Activated CD4-positive, alpha-beta T cell treated with anti-CD3 and anti-CD28 coated beads, Interleukin-2, amount 50 U/mL, for 16 hours (primary cell): ENCODE results near the gene LPO.

Experiments used
- DNase-seq: peaks from one replicate; pipeline ENCODE4 v3.0.0-alpha.2; 2020

The LPO gene

DNA sequence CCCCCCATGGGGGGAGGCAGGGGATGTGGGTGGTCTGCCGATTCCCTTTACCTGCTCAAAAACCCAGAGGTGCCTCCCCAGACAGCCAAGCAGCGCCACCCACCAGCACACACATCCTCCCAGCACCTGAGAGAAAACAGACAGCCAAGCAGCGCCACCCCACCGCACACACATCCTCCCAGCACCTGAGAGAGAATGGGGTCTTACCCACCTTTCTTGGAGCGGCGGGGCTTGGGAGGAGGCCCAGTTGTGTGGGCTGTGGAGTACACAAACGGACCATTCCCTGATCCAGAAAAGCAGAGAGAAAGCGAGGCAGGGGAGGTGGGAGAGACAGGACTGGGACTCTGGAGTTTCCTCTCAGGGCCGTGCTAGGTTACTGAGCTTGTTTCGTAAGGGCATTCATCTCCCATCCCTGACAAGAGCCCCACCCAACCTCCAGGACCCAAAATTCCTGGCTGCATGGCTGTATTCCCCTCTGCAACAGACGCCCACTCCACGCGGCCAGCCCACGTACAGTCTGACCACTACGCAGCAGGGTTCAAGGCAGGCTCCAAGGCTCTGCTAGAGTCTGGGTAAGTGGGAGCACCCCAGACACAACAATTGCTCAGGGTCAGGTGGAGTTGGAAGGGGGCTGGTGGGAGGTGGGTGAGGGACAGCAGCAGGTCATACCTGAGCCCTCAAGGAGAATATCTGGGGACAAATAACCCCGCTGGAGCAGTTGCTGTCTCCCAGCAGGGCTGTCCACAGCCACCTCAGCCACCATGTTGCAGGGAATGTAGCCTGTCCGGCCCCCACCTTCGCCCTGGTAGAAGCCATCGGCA lies 68.0 kb downstream of the LPO start:
- DNase-seq = no peak

DNA sequence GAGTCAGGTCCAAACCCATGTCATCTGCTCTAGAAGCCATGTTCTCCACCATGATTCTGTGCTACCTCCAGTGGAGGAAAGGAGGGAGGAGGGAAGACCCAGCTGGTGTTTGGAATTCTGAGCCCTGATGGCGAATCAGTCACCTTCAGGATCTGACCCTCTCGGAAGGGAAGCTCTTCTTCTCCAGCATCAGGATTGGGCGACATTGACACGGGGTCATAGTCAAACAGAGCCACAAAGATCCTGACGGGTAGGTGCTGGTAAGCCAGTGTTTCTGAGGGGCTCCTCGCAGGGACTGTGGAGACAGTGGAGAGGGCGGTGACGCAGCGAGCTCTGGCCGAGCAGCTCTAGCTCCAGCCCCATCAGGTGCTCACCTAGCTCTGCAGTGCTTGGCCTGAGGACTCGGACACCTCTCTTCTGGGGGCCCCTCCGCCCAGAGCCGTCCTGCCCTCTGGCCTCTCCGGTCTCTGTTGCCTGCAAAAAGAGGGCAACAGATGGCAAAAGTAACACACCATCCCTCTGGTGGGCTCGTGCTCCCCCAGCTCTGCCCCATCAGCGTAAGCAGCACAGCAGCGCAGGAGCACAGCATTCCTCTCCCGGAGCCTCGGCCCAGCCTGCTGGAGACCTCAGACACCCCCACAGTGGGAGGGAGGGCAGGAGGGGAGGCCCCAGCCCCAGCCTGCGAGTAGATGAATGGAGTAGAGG lies 69.2 kb downstream of the LPO start:
- no peak for DNase-seq

DNA sequence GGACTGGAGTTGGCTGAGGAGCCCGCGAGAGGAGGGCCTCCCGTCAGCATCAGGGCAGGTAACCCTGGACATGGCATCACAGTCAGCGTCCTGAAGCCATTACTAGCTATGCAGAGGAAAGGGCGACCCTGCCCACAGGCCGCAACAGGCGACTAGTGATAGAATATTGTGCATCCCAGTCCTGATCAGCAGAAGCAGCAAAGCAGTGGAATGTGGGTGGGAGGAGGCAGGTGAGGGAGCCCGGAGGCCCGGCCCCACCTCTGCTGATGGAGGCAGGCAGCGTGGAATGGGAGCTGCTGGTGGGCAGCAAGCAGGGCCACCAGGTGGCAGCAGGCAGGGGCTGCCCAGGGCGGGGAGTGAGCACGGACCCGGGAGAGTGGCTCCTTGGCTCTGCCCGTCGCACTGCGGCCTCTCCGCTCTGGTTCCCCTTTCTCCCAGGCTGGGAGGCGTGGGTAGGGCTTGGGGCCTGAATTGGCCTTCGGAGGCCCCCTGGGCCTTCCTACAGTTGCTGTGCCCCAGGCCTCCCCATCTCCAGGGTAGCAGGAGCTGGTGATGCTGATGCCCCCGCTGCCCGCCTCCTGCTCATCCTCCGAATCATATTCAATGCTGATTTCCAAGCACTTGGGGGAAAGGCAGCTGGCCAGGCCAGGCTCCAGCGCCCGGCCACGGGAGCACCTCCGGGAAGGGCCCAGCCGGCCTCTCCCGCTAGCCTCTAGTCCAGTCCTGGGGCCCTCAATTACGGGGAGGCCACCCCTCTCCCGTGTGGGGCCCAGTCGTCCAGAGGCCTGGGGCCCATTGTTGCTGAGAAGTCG lies 70.0 kb downstream of the LPO start:
- no peak for DNase-seq

DNA sequence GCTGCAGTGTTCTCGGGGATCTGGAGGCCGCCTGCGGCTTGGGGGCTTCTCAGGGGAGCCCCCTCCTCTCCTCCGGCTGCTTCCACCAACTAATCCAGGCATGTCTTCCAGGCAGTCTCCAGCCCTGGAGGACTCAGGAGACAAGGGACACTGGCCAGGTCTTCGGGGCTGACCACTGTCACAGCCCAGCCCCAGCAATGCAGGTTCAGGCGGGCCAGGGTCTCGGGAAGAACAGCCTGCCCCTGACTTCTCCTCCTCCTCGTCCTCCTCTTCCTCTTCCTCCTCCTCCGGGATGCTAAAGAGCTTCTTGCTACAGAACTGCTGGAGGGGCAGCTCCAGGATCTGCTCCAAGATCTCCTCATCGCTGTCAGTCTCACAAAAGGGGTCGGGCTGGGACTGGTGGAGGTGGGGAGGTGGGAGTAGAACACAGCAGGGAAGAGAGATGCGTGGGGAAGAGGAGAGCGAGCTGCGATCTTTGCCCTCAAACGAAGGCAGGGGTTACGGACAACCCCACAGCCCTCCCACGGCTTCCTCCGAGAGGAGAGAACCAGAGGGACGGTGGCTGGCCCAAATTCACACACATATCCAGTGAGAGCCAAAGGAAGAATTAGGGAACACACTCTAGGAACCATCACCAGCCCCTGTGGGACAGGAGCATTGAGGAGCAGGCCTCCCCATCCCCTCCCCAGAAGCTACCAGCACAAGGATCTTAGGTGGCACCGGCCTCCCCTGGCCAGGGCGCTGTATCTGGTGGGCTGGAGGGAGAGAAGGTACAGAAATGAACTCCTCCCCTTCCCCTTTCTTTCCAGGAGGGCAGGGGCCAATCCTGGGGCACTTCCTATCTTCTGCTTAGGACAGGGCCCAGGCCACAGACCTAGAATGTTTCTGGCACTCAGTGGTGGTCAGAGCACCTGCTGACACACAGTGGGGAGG lies 70.9 kb downstream of the LPO start:
- DNase-seq = no peak

DNA sequence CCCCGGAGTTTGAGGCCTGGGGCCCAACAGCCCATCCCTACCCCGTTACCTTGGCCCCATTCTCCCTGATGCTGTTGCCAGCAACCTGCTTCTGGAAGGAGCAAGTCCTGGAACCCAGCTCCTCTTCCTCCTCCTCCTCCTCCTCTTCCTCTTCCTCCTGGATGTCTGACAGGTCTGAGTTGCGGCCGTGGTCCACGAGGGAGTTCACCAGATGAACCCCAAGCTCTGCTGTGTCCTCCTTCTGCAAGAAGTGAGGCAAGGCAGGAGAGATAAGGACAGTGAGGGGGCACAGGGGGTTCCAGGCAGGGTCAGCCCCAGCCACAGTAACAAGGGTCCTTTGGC lies 71.5 kb downstream of the LPO start:
- DNase-seq = no peak

DNA sequence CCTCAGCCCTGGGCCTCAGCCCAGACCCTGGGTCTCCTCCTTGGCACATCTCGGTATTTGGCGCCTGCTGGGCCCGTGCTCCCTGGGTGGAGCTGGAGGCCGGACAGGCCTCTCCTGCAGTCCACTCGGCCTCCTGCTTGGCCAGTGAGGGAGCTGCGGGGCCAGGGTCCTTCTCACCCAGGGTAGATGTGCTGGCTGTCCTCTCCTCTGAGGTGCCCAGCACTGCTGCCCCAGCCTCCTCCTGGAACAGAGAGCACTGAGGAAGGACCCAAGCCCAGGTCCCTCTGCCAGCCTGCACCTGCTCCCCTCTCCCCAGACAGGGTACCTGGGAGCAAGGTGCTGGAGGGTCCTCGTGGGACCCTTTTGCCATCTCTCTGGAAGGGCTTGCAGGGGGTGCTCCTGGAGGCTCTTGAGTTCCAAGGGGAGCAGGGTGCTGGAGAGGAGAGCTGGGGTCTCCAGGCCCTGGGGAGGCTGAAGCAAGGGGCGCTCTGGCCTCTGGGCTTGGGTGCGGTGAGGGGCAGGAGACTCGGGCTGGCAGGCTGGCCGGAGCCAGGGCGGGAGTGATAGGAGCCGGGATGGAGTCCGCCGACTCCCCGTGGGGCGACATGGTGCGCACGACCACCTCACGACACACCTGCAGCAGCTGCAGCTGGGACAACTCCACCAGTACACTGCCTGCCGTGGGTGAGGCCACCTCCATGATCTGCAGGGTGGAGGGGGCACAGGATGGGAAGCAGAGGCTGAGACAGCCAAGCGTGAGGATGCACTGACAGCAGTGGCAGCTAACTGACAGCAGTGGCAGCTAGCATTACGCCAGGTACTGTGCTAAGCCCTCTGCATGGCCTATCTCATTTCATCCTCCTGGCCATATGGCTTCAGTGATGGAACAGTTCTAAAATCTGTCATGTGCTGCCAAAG lies 72.4 kb downstream of the LPO start:
- no peak for DNase-seq

DNA sequence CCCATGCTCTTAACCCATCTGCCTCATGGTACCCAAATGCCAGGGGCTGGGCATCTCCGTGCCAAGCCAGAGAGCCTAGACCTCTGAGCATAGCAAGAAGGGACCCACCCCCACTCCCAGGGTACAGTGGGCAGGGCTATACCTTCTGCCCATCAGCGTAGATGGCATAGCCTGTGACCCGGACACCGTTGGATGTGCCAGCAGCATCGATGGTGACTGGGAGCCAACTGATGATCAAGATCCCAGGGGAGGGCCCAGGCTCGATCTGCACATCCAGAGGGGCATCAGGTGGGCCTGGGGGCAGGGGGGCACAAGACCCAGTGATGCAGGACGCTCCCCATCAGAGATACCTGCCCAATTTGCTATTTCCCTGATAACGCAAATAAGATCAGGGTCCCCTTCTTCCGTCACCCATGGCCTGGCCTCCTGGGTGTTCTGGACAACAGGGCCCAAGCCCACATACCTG lies 73.1 kb downstream of the LPO start:
- DNase-seq = no peak

DNA sequence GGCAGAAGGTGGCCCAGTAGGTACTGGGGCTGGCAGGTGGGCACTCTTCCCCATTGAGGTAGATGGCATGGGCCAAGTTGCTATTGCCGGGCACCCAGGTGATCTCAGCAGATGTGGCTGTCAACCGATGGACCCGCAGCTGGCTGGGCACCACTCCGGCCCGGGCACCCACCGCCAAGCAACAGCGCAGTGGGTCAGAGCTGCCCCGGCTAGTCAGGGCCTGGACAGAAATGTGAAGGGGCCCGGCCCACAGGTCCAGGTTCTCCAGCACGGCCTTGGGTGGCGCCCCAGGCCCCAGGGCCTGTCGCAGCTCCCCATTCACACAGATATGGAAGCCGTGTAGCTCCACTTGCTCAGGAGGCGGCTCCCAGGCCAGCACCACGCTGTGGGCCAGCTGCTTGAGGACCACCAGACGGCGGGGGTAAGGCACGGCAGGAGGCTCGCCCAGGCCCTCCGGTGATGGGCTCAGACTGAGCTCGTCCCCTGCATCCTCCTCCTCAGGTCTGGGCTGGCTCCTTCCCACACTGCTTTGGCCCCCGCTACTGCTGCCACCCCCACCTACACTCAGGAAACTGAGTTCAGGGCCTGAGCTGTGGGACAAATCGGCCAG lies 73.7 kb downstream of the LPO start:
- DNase-seq = no peak

DNA sequence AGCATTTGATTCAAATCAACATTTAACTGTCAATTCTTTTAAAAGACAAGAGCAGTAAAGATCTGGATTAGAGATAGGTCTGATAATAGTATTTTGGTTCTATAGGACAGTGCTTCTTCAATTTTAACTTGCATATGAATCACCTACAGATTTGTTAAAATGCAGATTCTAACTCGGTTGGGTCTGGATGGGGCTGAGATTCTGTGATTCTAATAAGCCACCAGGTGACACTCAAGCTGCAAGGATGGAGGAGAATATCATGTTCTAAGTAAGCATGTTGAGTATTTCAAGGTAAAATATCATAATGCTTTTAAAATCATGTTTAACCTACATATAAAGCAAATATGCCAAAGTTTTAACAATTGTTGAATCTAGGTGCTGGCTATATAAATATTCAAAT lies 74.4 kb downstream of the LPO start:
- DNase-seq = no peak

DNA sequence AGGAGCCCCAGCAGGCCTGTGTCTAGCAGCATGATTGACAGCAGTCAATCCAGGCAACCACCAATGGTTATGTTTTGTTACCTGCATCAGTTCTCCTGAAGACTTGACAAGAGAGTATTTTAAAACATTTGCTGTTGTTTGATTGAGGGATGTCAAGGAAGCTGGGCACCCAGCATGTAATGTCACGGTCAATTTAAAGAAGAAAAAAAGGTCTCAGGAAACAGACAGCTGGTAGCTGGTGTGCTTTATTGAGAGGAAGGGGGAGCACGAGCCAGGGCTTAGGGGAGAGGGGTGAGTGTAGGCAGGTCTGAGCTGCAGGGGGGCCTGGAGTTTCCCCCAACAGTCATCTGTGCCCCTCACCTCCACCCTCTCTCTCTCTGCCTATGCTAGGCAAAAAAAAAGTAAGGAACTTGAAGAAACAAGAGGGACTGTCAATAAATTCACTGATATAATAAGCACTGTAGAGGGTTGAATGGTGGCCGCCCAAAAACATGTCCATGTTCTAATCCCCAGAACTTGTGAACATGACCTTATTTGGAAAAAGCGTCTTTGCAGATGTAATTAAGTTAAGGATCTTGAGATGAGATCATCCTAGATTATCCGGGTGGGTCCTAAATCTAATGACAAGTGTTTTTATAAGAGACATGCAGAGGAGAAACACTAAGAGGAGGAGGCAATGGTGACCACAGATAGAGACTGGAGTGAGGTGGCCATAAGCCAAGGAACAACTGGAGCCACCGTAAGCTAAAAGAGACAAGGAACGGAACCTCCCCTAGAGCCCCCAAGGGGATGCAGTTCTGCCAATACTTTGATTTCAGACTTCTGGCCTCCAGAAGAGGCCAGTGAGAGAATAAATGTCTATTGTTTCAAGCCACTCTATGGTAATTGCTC lies 75.7 kb downstream of the LPO start:
- no peak for DNase-seq

DNA sequence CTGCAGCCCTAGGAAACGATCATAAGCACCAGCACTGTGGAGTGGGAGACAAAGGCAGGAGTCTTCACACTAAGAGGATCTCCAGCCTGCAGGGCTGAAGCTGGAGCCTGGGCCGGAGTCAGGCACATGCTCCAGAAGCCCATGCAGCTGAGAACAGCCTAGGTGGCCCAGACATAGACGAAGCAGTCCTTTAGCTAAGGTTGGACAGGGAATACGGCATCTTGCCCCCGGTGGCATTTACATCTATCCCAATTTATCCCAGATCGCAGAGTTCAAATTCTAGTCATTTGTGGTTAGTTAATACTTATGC lies 76.3 kb downstream of the LPO start:
- no peak for DNase-seq

DNA sequence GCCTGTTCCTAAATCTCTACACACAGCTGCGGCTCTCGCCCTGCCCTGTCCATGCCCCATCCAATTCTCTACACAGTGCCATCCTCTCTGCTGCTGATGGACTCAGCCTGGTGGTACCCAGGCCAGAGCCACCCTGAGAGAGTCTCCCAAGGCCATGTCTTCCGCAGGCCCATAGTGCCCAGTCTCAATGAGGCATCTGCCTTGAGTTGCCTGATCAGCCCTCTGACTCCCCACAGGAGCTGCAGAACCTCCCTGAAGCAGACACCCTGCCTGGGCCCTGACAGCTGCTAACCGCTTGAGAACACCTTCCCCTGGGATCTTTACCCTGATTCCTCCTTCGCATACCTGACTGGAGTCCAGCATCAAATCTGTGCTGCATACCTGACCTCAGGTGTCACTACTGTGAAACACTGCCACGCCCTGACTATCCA lies 76.9 kb downstream of the LPO start:
- DNase-seq = no peak

DNA sequence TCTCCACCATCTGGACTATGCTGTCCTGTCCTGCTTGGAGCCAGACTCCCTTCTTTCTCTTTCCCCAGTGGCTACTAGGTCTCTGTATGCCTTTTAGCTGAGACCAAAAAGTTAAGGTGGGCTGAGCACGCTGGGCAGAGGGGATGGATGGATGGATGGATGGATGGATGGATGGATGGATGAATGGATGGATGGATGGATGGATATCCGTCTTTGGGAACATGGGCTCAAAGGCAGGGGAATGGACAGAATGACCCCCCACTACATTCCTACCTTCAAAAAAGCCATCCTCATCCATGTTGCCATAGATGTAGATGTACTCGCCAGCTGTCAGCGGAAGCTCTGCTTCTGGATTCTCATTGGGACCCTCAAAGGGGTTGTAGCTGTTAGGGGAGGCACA lies 77.4 kb downstream of the LPO start:
- DNase-seq = no peak

DNA sequence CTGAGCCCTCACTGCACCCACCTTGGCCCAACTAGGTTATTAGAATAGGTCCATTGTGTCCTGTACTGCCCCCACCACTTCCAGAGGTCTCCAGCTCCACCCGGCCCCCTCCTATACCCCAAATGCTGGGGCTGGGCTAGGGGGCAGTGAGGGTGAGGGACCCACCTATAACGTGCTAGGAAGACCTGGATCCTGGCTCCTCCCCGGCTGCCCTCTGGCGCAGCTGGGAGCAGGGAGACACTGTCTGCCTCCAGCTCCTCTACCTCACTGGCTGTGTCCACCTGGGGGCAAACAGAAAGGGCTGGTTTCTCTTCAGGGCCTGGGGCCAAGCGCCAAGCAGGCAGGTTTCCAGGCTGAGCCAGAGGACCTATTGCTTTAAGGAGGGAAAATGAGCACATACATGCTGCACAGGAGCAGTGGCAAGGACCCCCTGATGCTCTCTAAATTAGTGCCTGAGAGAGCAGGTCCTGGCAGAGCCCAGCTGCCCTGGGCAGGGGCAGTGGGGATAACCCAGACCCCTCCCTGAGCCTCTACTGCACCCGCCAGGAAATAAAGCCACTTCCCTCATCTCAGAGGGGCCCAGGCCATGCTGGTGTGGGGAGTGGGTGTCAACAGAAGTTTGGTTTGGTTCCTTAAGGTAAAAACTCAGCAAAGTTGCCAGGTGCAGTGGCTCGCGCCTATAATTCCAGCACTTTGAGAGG lies 78.0 kb downstream of the LPO start:
- no peak for DNase-seq

DNA sequence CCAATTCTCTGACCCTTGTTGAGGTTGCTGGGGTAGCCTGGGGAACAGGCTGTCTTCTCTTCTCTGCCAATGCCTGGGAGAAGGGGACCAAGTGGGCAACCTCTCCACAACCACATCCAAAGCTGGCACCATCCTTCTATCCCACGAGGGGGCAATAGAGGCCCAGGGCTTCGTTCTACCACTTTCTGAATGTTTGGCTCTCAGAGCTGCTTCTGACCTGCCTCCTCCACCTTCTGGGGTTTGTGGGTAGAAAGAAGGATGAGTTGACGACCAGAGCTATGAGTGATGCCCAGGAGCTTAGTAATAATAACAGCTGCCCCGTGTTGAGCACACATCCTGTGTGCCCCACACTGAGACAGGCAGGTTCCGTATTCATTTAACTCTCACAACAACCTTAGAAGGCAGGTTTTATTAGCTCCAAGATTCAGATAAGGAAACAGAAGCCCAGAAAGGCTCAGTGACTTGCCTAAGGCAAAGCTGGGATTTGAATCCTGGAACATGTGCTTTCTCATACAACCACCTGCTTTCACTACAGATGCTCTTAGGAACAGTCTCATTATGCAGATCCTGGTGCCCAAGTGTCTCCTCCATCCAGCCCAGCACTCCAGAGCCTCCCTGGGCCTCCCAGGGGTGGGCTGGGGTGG lies 79.2 kb downstream of the LPO start:
- peak; percentile 92 for DNase-seq

DNA sequence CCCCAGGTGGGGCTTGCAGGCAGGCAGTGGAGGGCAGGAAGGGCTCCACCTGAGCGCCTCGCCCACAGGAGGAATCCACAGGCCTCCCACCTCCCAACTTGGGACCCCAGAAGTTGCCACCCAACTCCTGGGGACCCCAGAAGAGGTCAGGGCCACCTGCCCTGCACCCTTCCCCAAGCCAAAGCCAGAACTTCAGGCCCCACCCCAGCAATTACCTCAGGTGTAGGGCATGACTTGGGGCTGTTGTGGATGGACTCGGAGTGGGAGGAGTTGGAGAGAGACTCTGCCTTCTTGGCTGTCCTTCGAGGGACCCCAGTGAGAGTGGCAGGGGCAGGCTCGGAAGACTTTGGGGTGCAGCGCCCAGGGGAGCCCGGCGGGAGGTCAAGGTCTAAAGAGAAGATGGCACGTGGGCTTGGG lies 79.7 kb downstream of the LPO start:
- DNase-seq = no peak
